HG03103 (cell line): ENCODE data around the gene ELN.

Experiments
- ATAC-seq: cut with Tn5 transposase; IDR thresholded peaks from one replicate; pipeline ENCODE4 v1.9.1; 2021; ENCODE audit warnings: low read depth; ENCODE audit not compliant: unreplicated experiment

Gene ELN

DNA sequence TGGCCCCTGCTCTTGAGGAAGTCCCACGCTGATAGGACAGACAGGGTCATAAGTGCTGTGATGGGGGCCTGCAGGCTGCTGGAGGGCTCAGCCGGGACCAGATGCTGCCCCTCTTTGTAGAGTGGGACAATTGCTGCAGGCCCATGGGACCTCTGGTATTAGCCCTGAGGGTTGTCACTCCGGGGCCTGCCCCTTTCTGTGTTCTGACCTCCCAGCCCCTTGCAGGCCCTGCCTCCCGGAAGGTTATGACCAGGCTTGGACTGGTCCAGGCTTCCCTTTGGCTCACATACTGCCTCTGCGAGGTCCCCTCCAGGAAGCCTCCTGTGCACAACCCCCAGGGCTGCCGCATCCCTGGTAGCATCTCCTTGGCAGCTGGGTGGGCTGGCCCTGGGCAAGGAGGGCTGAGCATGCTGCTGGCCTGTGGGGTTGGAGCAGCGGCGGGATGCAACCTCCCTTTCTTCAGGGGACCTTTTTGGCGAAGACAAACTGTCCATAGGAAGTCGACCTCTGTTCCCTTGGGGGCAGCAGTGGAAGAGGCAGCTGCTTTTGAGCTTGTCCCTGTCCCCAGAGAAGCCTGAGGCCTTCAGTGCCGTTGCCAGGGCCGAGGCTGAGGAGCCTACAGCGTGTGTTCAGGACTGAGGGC, 64.5 kb downstream of the ELN start:
- no peak for ATAC-seq

DNA sequence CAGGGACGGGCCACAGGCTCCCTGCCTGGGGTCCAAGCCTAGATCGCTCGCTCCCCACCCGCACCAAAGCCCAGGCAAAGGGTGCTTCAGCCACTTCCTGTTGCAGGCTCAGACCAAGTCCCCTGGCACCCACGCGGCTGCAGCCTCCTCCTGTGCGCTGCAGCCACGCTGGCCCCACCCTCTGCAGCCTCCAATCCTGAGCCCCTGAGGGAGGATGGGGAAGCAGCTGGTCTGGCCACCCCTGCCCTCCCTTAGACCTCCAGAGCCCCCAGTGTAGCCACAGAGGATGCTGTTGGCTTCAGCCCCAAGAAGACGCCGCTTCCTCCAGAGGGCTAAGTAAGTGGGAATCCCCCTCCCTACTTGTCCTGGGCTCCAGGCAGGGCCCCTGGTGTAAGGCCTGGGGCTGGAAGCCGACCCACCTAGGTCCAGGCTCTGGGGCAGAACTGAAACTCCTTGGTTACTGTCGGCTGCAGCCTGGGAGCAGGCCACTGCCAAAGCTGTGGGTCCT, 65.0 kb downstream of the ELN start:
- ATAC-seq: peak; percentile 53

DNA sequence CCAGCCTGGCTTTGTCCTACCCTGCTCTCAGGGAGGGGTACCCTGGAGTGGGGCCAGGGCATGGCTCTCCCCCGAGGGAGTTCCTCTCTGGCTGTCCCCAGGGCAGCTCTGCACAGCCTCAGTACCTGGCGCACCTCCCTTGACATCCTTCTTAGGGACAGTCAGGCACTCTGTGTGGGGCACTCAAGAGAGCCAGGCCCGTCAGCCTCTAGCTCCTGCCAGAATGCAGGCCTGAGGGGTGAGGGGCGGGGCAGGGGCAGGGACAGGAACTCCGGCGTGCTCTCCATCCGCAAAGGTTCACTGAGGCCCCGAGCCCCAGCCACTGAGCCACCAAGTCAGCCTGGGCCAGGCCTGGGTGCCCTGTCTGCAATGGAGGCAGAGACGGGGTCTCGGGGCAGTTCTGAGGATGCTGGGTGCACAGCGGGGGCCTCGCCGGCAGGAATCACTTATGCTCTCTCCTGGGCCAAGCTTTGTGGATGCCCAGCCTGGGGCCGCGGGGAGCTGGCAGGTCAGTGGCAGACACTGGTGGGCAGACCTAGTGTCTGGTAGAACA, 65.8 kb downstream of the ELN start:
- ATAC-seq: peak; percentile 4

DNA sequence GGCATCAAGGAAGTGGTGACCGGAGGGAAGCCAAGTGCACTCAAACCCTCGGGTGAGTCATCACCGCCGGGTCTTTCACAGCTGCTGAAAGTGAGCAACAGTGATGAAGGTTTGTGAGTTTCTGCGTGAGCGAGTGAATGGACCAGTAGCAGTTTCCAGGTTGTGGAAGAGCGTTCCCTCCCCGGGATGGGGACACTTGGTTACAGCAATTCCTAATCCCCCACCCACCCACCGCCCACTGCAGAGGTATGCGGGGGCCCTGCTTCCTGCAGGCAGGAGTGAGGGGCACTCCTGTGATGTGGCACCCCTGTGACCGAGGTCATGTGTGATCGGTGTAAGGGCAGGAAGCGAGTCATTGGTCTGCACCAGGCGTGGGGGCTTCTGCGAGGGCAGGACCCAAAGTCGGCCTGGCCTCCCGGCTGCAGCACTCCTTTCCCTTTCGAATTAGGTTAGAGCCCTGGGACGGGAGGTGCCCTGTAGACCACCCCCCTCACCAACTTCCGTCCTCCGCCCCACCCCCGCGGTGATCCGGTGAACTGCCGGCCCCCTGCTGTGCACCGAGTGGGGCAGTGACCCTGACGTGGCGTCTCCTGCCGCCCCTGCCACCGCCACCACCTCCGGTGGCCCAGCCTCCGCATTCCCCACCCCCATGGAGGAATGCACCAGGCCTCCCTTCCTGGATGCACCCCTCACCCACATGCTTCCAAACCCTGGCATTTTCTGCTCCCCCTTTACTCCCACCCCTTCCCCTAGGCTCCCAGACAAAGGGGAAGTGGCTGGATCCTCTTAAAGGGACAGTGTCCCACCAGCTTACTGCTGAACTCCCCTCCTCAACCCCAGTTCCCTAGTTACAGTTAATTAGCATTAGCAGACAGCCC, 66.5 kb downstream of the ELN start:
- ATAC-seq: peak; percentile 38

DNA sequence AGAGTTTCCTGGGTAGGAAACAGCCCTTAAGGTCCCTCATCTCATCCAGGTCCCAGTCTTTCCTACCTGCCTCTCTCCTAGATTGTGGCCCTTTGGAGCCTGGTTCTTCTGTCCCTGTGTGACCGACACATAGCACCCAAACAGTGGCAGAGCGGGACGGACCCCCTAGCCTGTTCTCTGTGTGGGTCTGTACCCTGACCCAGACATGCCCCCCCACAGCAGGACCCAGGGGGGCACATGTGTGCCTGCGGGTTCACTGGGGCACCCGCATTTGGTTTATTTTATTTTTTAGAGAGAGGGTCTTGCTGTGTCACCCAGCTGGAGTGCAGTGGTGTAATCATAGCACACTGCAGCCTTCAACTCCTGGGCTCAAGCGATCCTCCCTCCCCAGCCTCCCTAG, 67.2 kb downstream of the ELN start:
- no peak for ATAC-seq

DNA sequence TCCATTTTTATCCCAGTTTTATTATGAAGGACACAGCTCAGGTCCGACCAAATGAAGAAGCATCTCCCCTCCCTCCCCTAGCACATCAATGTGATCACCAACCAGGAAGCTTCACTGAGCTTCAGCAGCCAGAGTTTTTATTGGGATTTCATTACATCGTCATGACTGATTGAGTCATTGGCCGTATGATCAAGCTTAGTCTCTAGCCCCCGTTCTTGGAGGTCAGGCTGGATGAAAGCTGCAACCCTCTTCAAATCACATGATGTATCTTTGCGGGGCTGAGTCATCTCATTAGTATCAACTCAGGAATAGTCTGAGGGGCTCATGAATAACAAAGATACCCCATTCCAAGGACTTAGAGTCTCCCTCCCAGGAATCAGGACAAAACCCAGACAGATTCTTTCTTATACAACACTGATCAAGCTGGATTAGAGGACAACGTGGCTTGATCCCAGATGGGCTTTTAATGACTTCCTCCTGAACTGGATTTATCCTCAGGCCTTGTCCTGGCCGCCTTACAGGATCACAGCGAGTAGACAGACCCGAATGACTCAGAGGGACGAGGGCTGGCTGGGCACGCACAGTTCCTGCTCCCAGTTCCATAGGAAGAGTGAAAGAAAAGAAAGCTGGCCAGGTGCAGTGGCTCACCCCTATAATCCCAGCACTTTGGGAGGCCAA, 70.1 kb downstream of the ELN start:
- ATAC-seq: no peak

DNA sequence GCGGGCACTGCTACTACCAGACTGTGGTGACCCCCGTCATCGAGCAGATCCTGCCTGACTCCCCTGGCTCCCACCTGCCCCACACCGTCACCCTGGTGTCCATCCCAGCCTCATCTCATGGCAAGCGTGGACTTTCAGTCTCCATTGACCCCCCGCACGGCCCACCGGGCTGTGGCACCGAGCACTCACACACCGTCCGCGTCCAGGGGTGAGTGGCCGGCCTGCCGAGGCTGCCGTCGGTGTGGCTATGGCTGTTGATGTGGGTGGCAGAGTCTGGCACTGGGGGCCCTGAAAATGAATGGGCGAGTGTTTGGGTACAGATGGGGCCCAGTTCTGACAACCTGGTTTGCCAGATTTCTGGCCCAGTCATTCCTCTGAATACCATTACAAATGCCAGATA, 71.1 kb downstream of the ELN start:
- no peak for ATAC-seq

DNA sequence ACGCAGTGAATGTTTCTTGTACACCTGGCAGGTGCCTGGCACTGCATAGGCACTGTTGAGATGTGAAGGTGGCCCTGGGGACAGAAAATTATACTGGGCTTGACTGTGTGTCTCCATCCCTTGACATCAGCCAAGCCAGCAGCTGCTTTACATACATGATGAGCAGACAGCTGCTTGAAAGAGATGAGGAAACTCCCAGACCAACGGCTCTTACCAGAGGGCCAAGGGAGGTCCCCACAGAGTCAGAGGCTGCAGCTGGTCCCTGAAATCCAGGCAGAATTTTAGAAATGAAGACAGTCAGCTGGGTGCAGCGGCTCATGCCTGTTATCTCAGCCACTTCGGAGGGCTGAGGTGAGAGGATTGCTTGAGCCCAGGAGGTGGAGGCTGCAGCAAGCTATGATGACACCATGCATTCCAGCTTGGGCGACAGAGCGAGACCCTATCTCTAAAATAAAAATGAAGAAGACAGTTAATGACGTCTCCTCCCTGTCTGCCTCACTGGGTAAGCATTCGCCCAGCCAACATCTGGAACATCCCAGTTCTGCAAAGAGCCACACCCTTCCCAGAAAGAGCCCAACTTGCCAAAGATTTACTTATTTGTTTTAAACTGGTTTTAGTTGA, 73.2 kb downstream of the ELN start:
- peak; percentile 80 for ATAC-seq

DNA sequence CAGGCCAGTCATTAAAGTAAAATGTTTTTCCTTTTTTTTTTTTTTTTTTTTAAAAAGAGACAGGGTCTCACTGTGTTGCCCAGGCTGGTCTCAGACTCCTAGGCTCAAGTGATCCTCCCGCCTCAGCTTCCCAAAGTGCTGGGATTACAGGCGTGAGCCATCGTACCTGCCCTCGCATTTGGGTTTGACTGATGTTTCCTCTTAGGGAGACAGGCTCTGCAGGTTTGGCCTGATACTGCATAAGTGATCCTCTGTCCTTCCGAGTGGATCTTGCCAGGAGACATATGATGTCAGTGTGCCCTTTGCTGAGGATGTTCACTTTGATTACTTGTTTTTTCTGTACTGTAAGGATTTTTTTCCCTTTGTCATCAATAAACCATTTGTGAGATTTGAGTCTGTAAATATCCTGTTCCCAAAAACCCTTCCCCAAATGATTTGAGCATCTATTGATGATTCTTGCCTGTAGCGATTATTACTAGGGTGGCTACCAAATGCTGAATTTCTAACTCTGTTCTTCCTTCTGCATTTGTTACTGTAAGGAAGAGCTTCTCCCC, 75.3 kb downstream of the ELN start:
- ATAC-seq: no peak

DNA sequence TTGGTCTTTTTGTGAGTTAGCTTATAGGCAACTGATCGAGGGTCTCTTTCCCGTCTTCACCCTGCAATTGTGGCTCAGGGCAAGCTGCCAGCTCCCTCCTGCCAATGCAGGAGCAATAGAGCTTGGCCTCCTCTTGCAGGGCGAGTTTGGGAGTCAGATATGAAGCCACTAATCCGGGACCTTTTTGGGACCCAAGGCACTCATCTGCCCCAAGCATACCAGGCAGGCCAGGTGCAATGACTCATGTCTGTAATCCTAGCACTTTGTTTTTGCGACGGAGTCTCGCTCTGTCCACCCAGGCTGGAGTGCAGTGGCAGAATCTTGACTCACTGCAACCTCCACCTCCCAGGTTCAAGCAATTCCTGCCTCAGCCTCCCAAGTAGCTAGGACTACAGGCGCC, 76.7 kb downstream of the ELN start:
- ATAC-seq: no peak

DNA sequence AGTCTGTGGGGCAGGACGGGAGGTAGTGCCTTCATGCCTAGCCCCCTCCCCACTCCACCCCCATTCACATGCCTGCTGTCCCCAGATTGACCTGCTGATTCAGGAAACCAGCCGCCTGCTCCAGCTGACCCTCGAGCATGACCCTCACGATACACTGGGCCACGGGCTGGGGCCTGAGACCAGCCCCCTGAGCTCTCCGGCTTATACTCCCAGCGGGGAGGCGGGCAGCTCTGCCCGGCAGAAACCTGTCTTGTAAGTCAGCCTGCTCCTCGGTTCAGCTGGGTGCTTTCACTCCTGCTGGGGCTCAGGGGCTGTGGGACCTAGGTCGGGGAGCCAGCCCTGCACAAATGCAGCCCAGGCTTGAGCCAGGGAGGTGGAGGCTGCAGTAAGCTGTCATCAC, 78.0 kb downstream of the ELN start:
- ATAC-seq: no peak

DNA sequence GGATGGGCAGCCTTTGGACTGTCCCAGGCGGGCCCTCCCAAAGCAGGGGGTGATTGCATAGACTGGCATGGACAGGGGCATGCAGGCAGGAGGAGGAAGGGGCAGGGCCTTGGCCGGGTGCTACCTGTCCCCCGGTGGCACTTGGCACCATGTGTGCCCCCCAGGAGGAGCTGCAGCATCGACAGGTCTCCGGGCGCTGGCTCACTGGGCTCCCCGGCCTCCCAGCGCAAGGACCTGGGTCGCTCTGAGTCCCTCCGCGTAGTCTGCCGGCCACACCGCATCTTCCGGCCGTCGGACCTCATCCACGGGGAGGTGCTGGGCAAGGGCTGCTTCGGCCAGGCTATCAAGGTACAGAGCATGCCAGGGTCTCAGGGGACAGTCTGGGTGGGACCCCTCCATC, 78.9 kb downstream of the ELN start:
- ATAC-seq: no peak

DNA sequence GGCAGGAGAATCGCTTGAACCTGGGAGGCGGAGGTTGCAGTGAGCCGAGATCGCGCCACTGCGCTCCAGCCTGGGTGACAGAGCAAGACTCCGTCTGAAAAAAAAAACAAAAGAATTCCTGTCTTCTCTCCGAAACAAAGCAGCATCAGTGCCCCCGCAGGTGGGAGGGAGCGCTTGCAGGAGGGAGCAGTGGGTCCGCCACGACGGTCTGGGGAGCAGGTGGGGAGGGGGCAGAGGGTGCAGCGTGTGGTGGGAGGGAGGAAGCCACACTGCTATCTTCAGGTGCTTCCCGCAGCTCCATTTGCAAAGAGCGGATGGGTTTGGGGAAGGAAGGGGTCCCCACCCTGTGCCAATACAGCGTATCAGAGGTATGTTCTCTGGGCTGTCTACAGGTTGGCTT, 87.4 kb downstream of the ELN start:
- no peak for ATAC-seq

DNA sequence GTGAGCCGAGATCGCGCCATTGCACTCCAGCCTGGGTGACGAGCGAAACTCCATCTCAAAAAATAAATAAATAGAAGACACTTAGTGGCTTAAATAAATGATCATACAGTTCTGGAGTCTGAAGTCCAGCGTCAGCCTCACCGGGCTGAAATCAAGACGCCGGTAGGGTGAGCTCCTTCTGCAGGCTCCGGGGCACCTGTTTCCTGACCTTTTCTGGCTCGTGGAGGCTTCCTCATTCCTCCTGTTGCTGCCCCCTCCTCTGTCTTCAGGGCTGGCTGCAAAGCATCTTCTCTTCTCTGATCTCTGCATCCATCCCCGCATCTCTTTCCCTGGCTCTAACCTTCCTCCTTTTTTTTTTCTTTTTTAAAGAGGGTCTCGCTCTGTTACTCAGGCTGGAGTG, 88.4 kb downstream of the ELN start:
- ATAC-seq: no peak
